K562 (cell line): ENCODE results near the gene VWA8. TPM values are rescaled to one million over a fixed set of nuclear protein-coding genes. Genes with fewer than 3 reads are reported as not detected.

ENCODE experiments used
- FOXK2 ChIP-seq, 2 experiments: fragments of 450-650 bp; IDR thresholded peaks in 1 of 2; conservative IDR thresholded peaks in 1 of 2; 2 replicates each; pipeline ENCODE4 v1.6.1; 2016; ENCODE audit warnings: low read depth in 2 of 2, mild to moderate bottlenecking in 1 of 2
- NELFE ChIP-seq: IDR thresholded peaks from 2 replicates; pipeline ENCODE4 v1.6.1; 2011; ENCODE audit warnings: mild to moderate bottlenecking; ENCODE audit not compliant: insufficient read depth, insufficient read length
- PCBP1 ChIP-seq: fragments of 200-400 bp; formaldehyde crosslinking; IDR thresholded peaks from 2 replicates; pipeline ENCODE4 v1.6.1; 2018; ENCODE audit warnings: mild to moderate bottlenecking, low read depth, low read length; ENCODE audit not compliant: poor library complexity, severe bottlenecking
- polyA plus RNA-seq, 8 experiments: library from polyadenylated mRNA; depleted of rRNA in 4 of 8; stranded (reverse) in 5 of 8; unstranded in 3 of 8; fragments of >200 nt; fragmentation: Nextera tagmentation in 2 of 8; fragmentation: Illumina TruSeq in 1 of 8; extraction: Ambion mirVana in 2 of 8; extraction: Trizol in 1 of 8; gene quantifications; 2 replicates each; pipeline versions ENCODE4 v1.2.1 to v1.2.3, GENCODE V29; 2011 to 2014; ENCODE audit warnings: inconsistent platforms in 1 of 8, missing spikeins in 1 of 8
- total RNA-seq, 7 experiments: library from RNA; depleted of rRNA in 6 of 7; stranded (reverse); fragments of >200 nt in 6 of 7; fragmentation: Illumina TruSeq in 2 of 7; extraction: Trizol in 2 of 7; gene quantifications; 2 replicates each; pipeline versions ENCODE4 v1.2.1 to v1.2.3, GENCODE V29; 2011 to 2021; ENCODE audit warnings: low replicate concordance in 1 of 7
- TF ChIP-seq, protein P1 (sequence below): fragments of 450-650 bp; IDR thresholded peaks from 2 replicates; pipeline ENCODE4 v1.6.1; 2016; ENCODE audit warnings: low read depth
- TF ChIP-seq, protein P2 (sequence below): fragments of 450-650 bp; IDR thresholded peaks from 2 replicates; pipeline ENCODE4 v1.6.1; 2017; ENCODE audit warnings: antibody characterized with exemption, mild to moderate bottlenecking
- TF ChIP-seq, protein P3 (sequence below): fragments of 200-400 bp; formaldehyde crosslinking; IDR thresholded peaks from 2 replicates; pipeline ENCODE4 v1.6.1; 2017; ENCODE audit warnings: mild to moderate bottlenecking, low read depth, low read length, moderate library complexity
- TF ChIP-seq, protein P4 (sequence below), 2 experiments: fragments of 450-650 bp in 1 of 2; sonication (generic) in 1 of 2; formaldehyde crosslinking in 1 of 2; IDR thresholded peaks in 1 of 2; conservative IDR thresholded peaks in 1 of 2; 2 replicates each; pipeline versions ENCODE4 v1.6.1 to v1.8.1; 2016 to 2023; ENCODE audit warnings: mild to moderate bottlenecking in 2 of 2, moderate library complexity in 2 of 2, inconsistent platforms in 1 of 2, missing genetic modification reagents in 1 of 2
- TF ChIP-seq, protein P5 (sequence below): fragments of 450-650 bp; formaldehyde crosslinking; IDR thresholded peaks from 2 replicates; pipeline ENCODE4 v1.4.0; 2020; ENCODE audit warnings: mild to moderate bottlenecking, moderate library complexity

Gene VWA8
- total and polyA plus RNA-seq, 9 of the 15 experiments (the other 6 are each of a cell fraction or from before 2014, with no cell fraction given) = 2.1 to 18.5 (median 13.3) TPM

DNA sequence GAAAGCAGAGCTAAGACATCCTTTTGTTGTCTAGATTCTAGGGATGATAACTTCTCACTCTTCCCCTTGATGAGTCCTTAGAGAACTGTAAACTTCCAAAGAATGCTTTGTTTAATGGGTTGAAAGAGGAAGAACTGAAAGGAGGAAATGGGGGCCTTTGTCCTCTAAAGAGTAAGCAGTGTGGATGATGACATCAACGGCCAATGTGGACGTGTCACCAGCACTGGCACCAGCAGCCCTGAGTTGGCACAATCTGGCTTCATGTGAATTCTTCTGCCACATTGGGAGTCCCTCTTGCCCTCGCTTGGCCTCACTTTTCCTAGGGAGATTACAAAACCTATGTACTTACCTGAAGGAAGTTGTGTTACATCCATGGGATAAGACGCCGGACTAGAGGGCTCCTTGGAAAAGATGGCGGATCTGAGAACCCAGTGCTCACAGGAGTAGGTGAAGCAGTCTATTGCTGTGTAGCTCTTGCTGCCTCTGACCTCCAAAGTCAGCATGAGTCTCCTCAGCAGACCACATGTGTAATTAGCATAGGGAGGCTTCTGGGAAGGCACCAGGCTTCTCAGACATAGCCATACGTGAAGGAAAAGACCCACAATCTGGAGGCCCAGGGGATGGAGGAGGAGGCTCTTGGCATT, 440.8 kb downstream of the VWA8 start (continued):
- TF ChIP-seq, protein P1, sequence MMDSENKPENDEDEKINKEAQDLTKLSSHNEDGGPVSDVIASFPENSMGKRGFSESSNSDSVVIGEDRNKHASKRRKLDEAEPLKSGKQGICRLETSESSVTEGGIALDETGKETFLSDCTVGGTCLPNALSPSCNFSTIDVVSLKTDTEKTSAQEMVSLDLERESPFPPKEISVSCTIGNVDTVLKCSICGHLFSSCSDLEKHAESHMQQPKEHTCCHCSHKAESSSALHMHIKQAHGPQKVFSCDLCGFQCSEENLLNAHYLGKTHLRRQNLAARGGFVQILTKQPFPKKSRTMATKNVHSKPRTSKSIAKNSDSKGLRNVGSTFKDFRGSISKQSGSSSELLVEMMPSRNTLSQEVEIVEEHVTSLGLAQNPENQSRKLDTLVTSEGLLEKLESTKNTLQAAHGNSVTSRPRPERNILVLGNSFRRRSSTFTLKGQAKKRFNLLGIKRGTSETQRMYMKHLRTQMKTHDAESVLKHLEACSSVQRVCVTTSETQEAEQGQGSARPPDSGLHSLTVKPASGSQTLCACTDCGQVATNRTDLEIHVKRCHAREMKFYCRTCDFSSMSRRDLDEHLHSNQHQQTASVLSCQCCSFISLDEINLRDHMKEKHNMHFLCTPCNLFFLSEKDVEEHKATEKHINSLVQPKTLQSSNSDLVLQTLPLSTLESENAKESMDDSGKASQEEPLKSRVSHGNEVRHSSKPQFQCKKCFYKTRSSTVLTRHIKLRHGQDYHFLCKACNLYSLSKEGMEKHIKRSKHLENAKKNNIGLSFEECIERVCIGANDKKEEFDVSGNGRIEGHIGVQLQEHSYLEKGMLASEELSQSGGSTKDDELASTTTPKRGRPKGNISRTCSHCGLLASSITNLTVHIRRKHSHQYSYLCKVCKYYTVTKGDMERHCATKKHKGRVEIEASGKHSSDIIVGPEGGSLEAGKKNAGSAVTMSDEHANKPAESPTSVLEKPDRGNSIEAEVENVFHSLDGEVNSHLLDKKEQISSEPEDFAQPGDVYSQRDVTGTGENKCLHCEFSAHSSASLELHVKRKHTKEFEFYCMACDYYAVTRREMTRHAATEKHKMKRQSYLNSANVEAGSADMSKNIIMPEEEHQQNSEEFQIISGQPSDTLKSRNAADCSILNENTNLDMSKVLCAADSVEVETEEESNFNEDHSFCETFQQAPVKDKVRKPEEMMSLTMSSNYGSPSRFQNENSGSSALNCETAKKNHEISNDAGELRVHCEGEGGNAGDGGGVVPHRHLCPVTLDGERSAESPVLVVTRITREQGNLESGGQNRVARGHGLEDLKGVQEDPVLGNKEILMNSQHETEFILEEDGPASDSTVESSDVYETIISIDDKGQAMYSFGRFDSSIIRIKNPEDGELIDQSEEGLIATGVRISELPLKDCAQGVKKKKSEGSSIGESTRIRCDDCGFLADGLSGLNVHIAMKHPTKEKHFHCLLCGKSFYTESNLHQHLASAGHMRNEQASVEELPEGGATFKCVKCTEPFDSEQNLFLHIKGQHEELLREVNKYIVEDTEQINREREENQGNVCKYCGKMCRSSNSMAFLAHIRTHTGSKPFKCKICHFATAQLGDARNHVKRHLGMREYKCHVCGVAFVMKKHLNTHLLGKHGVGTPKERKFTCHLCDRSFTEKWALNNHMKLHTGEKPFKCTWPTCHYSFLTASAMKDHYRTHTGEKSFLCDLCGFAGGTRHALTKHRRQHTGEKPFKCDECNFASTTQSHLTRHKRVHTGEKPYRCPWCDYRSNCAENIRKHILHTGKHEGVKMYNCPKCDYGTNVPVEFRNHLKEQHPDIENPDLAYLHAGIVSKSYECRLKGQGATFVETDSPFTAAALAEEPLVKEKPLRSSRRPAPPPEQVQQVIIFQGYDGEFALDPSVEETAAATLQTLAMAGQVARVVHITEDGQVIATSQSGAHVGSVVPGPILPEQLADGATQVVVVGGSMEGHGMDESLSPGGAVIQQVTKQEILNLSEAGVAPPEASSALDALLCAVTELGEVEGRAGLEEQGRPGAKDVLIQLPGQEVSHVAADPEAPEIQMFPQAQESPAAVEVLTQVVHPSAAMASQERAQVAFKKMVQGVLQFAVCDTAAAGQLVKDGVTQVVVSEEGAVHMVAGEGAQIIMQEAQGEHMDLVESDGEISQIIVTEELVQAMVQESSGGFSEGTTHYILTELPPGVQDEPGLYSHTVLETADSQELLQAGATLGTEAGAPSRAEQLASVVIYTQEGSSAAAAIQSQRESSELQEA = no peak
- TF ChIP-seq, protein P2, sequence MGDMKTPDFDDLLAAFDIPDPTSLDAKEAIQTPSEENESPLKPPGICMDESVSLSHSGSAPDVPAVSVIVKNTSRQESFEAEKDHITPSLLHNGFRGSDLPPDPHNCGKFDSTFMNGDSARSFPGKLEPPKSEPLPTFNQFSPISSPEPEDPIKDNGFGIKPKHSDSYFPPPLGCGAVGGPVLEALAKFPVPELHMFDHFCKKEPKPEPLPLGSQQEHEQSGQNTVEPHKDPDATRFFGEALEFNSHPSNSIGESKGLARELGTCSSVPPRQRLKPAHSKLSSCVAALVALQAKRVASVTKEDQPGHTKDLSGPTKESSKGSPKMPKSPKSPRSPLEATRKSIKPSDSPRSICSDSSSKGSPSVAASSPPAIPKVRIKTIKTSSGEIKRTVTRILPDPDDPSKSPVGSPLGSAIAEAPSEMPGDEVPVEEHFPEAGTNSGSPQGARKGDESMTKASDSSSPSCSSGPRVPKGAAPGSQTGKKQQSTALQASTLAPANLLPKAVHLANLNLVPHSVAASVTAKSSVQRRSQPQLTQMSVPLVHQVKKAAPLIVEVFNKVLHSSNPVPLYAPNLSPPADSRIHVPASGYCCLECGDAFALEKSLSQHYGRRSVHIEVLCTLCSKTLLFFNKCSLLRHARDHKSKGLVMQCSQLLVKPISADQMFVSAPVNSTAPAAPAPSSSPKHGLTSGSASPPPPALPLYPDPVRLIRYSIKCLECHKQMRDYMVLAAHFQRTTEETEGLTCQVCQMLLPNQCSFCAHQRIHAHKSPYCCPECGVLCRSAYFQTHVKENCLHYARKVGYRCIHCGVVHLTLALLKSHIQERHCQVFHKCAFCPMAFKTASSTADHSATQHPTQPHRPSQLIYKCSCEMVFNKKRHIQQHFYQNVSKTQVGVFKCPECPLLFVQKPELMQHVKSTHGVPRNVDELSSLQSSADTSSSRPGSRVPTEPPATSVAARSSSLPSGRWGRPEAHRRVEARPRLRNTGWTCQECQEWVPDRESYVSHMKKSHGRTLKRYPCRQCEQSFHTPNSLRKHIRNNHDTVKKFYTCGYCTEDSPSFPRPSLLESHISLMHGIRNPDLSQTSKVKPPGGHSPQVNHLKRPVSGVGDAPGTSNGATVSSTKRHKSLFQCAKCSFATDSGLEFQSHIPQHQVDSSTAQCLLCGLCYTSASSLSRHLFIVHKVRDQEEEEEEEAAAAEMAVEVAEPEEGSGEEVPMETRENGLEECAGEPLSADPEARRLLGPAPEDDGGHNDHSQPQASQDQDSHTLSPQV = no peak
- no peak for TF ChIP-seq NELFE
- TF ChIP-seq, protein P3, sequence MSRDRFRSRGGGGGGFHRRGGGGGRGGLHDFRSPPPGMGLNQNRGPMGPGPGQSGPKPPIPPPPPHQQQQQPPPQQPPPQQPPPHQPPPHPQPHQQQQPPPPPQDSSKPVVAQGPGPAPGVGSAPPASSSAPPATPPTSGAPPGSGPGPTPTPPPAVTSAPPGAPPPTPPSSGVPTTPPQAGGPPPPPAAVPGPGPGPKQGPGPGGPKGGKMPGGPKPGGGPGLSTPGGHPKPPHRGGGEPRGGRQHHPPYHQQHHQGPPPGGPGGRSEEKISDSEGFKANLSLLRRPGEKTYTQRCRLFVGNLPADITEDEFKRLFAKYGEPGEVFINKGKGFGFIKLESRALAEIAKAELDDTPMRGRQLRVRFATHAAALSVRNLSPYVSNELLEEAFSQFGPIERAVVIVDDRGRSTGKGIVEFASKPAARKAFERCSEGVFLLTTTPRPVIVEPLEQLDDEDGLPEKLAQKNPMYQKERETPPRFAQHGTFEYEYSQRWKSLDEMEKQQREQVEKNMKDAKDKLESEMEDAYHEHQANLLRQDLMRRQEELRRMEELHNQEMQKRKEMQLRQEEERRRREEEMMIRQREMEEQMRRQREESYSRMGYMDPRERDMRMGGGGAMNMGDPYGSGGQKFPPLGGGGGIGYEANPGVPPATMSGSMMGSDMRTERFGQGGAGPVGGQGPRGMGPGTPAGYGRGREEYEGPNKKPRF = no peak
- TF ChIP-seq, protein P4, sequence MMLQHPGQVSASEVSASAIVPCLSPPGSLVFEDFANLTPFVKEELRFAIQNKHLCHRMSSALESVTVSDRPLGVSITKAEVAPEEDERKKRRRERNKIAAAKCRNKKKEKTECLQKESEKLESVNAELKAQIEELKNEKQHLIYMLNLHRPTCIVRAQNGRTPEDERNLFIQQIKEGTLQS (IDR thresholded peaks at IDR 0.05) = 0 out of 2 replicates have a peak, but pooled peaks have one; percentile 11
- TF ChIP-seq, protein P4 (CRISPR knock-in tag; conservative IDR thresholded peaks at IDR 0.05) = no peak
- TF ChIP-seq FOXK2 (conservative IDR thresholded peaks at IDR 0.05 in 1 of 2, IDR thresholded peaks at IDR 0.05 in 1 of 2; ENCODE audit: low read depth in 2 of 2) = no peak
- no peak for TF ChIP-seq PCBP1
- TF ChIP-seq, protein P5, sequence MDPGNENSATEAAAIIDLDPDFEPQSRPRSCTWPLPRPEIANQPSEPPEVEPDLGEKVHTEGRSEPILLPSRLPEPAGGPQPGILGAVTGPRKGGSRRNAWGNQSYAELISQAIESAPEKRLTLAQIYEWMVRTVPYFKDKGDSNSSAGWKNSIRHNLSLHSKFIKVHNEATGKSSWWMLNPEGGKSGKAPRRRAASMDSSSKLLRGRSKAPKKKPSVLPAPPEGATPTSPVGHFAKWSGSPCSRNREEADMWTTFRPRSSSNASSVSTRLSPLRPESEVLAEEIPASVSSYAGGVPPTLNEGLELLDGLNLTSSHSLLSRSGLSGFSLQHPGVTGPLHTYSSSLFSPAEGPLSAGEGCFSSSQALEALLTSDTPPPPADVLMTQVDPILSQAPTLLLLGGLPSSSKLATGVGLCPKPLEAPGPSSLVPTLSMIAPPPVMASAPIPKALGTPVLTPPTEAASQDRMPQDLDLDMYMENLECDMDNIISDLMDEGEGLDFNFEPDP (CRISPR knock-in tag) = no peak
